GM21515 (cell line): ENCODE measurements around the gene DEAF1.
"Not testable (repeated sequence)": the region's sequence is repeated elsewhere in the genome, so short reads cannot be mapped to it uniquely, and the experiment has no call there.

Experiments
- ATAC-seq: cut with Tn5 transposase; IDR thresholded peaks from one replicate; pipeline ENCODE4 v1.9.1; 2021; ENCODE audit not compliant: unreplicated experiment

DEAF1 gene

GRCh38 chr11:653136-653535, 41.9 kb downstream of the DEAF1 start:
- not testable (repeated sequence) for ATAC-seq

GRCh38 chr11:650482-650881, 44.5 kb downstream of the DEAF1 start:
- ATAC-seq: no peak

- ATAC-seq: not testable (repeated sequence)
Measured at GRCh38 chr11:647672-648158, 47.3 kb downstream of the DEAF1 start.

- no peak for ATAC-seq
Measured at GRCh38 chr11:646214-646613, 48.8 kb downstream of the DEAF1 start.

GRCh38 chr11:645536-645935, 49.5 kb downstream of the DEAF1 start:
- no peak for ATAC-seq

GRCh38 chr11:643849-644738, 50.9 kb downstream of the DEAF1 start:
- ATAC-seq: no peak

GRCh38 chr11:643366-643765, 51.7 kb downstream of the DEAF1 start:
- no peak for ATAC-seq

- no peak for ATAC-seq
Measured at GRCh38 chr11:641806-642370, 53.1 kb downstream of the DEAF1 start.

GRCh38 chr11:640021-640706, 54.9 kb downstream of the DEAF1 start:
- ATAC-seq: no peak

GRCh38 chr11:639332-639955, 55.6 kb downstream of the DEAF1 start:
- no peak for ATAC-seq

- ATAC-seq: no peak
Measured at GRCh38 chr11:638631-639331, 56.2 kb downstream of the DEAF1 start.

- ATAC-seq: no peak
Measured at GRCh38 chr11:637593-638521, 57.2 kb downstream of the DEAF1 start.

GRCh38 chr11:637333-637592, 57.8 kb downstream of the DEAF1 start:
- ATAC-seq: no peak

GRCh38 chr11:636511-637332, 58.3 kb downstream of the DEAF1 start, which contains the start of gene DRD4:
Gene DRD4, plus strand, starts transcription at chr11:637269. Its CDS starts 36 bp downstream, at chr11:637305.
- ATAC-seq: no peak

- no peak for ATAC-seq
Measured at GRCh38 chr11:635945-636510, 59.0 kb downstream of the DEAF1 start.

GRCh38 chr11:630871-631270, 64.2 kb downstream of the DEAF1 start:
- no peak for ATAC-seq

- no peak for ATAC-seq
Measured at GRCh38 chr11:629237-629583, 65.8 kb downstream of the DEAF1 start.

- no peak for ATAC-seq
Measured at GRCh38 chr11:628056-628455, 67.0 kb downstream of the DEAF1 start.

- no peak for ATAC-seq
Measured at GRCh38 chr11:627308-627576, 67.8 kb downstream of the DEAF1 start.
